Right lobe of liver (tissue), 4 donors: ENCODE results near the gene CRYGC.

Source experiments
- POLR2A ChIP-seq: fragments of 450-650 bp; IDR thresholded peaks from one replicate; pipeline ENCODE4 v1.6.1; 2017; ENCODE audit warnings: antibody characterized with exemption, mild to moderate bottlenecking
- TF ChIP-seq, protein P1 (sequence below), 4 donors: fragments of 200-600 bp in 3 of 4; fragments of 450-650 bp in 1 of 4; IDR thresholded peaks; one replicate each; pipeline versions ENCODE4 v1.5.1 to v1.8.0; 2016 to 2022; ENCODE audit warnings: antibody characterized with exemption in 4 of 4, mild to moderate bottlenecking in 2 of 4
- donor health status: DM: no; HTN: no; CAD: no.
- donor health status: DM: no; HTN: no; CAD: no.
- donor health status: DM: no; HTN: yes; CAD: no.

GRCh38 chr2:208099682-208100470 lies 29.8 kb downstream of the CRYGC start:
- TF ChIP-seq, protein P1, sequence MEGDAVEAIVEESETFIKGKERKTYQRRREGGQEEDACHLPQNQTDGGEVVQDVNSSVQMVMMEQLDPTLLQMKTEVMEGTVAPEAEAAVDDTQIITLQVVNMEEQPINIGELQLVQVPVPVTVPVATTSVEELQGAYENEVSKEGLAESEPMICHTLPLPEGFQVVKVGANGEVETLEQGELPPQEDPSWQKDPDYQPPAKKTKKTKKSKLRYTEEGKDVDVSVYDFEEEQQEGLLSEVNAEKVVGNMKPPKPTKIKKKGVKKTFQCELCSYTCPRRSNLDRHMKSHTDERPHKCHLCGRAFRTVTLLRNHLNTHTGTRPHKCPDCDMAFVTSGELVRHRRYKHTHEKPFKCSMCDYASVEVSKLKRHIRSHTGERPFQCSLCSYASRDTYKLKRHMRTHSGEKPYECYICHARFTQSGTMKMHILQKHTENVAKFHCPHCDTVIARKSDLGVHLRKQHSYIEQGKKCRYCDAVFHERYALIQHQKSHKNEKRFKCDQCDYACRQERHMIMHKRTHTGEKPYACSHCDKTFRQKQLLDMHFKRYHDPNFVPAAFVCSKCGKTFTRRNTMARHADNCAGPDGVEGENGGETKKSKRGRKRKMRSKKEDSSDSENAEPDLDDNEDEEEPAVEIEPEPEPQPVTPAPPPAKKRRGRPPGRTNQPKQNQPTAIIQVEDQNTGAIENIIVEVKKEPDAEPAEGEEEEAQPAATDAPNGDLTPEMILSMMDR (IDR thresholded peaks at IDR 0.05): no peak
- no peak for TF ChIP-seq POLR2A
